Activated B cell treated with CpG ODN at 0.5 μM for 24 hours (primary cell): ENCODE results near the gene TMEM181. TPM values are rescaled to one million over a fixed set of nuclear protein-coding genes. Genes with fewer than 3 reads are reported as not detected.

Experiments
- ATAC-seq: fragments of 200-7000 bp; cut with Tn5 transposase; one replicate; pipeline ENCODE4 v1.10.0; 2021; ENCODE audit warnings: low read depth, mild to moderate bottlenecking, moderate library complexity
- CTCF ChIA-PET: fragments of 350-600 bp; sonication (Branson Sonifier 250); formaldehyde crosslinking; loops from one replicate; lab custom pipeline; 2021; ENCODE audit warnings: antibody characterized with exemption; lab: Charles Lee
- POLR2A ChIA-PET: fragments of 350-600 bp; sonication (Branson Sonifier 250); formaldehyde crosslinking; loops from one replicate; lab custom pipeline; 2021; ENCODE audit warnings: antibody characterized with exemption; lab: Charles Lee
- DNase-seq: peaks from one replicate; pipeline ENCODE4 v3.0.0; 2022
- H3K27ac Mint-ChIP-seq: one replicate; pipeline ENCODE4 v1.8.0; 2020; ENCODE audit warnings: mixed read lengths
- H3K27me3 Mint-ChIP-seq: one replicate; pipeline ENCODE4 v1.8.0; 2021; ENCODE audit warnings: mixed read lengths
- H3K36me3 Mint-ChIP-seq: one replicate; pipeline ENCODE4 v1.8.0; 2021; ENCODE audit warnings: low read depth, mixed read lengths
- H3K4me1 Mint-ChIP-seq: one replicate; pipeline ENCODE4 v1.8.0; 2021; ENCODE audit warnings: mixed read lengths
- H3K4me3 Mint-ChIP-seq: one replicate; pipeline ENCODE4 v1.8.0; 2020; ENCODE audit warnings: mild to moderate bottlenecking, mixed read lengths
- H3K9me3 Mint-ChIP-seq: one replicate; pipeline ENCODE4 v1.8.0; 2020; ENCODE audit warnings: mixed read lengths
- intact Hi-C: fragments of 100-400 bp; cut with micrococcal nuclease; formaldehyde crosslinking; loops from one replicate; pipeline ENCODE4 v1.15.1; 2024
- total RNA-seq: library from RNA; stranded (reverse); gene quantifications from 2 replicates; pipeline ENCODE4 v1.2.3, GENCODE V29; 2022
- TF ChIP-seq, protein P1 (sequence below): fragments of 200-600 bp; IDR thresholded peaks from one replicate; pipeline ENCODE4 v1.8.0; 2022; ENCODE audit warnings: antibody characterized with exemption, mild to moderate bottlenecking

TMEM181 gene
- total RNA-seq, 1 donor from 2014 or later: 8.8 TPM

DNA sequence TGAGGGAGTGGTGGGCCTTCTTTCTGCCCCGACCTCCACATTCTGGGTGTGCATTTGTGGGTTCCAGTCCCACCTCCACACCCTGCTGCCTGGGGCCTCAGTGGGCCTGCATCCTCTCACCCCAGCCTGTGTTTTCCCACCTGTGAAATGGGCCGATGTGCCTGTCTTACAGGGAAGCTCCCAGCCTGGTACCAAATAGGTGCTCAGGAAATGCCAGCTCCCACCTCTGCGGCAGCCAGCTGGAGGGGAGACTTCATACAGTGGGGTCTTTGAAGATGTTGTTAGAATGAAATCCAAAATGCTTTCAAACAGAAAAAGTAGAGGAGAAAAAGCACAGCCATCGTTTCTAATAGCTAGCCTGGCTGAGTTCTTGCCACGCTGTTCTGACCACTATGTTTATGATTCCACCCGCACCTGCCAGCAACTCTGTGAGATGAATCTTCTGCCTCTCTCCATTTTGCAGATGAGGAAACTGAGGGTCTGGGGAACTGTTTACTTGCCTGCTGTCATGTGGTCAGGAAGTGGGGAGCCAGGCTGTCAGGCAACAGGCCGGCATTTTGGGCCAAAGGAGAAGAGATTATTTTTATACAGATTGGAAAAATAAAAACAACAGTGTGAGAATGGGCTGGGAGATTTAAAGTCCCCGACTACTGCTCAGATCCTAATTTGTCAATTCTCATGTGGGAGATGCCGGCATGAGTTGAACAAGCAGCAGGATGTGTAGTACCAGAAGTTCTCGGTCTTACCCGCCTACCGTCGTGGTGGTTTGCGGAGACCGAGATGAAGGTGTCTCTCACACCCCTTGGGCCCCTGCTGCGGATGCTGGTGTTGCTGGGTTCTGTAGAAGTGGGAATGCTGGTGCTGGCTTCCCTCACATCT is 4.6 kb downstream of the TMEM181 start:
- Mint-ChIP-seq H3K36me3 (peaks cover 3% of the 10 kb centered on the region), H3K4me3 (no peak overlapping the region)
- intact Hi-C loops: no loop called here

DNA sequence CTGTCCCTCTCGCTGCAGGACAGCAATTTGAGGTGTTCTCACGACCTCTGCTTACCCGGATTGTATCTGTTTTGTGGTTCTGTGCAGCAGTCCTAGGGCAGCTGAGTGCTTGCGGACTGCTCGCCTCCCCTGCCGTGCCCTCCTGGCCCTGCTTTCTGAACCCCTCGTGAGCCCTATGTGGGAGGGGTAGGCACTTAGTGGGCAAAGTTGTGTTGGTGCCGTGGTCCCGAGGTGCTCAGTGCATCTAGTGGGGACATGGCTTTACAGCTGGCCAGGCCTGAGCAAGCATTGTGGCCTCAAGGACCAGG is 5.2 kb downstream of the TMEM181 start:
- POLR2A ChIA-PET: no interaction called here
- no peak for ATAC-seq
- CTCF ChIA-PET: no interaction called here
- TF ChIP-seq, protein P1, sequence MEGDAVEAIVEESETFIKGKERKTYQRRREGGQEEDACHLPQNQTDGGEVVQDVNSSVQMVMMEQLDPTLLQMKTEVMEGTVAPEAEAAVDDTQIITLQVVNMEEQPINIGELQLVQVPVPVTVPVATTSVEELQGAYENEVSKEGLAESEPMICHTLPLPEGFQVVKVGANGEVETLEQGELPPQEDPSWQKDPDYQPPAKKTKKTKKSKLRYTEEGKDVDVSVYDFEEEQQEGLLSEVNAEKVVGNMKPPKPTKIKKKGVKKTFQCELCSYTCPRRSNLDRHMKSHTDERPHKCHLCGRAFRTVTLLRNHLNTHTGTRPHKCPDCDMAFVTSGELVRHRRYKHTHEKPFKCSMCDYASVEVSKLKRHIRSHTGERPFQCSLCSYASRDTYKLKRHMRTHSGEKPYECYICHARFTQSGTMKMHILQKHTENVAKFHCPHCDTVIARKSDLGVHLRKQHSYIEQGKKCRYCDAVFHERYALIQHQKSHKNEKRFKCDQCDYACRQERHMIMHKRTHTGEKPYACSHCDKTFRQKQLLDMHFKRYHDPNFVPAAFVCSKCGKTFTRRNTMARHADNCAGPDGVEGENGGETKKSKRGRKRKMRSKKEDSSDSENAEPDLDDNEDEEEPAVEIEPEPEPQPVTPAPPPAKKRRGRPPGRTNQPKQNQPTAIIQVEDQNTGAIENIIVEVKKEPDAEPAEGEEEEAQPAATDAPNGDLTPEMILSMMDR: no peak
- peaks cover 3% of the 10 kb centered on the region for H3K36me3 Mint-ChIP-seq
- H3K9me3 Mint-ChIP-seq: no peaks in the 10 kb centered on the region
- H3K4me3 Mint-ChIP-seq: no peak overlapping the region
- DNase-seq: no peak
- H3K4me1 Mint-ChIP-seq: peaks cover 42% of the 10 kb centered on the region
- no peaks in the 10 kb centered on the region for H3K27me3 Mint-ChIP-seq
- no peak overlapping the region for H3K27ac Mint-ChIP-seq
- intact Hi-C loops: no loop called here

More for the DNA sequence above, 4.6 kb downstream of the TMEM181 start:
- H3K27ac Mint-ChIP-seq: no peak overlapping the region
- H3K27me3 Mint-ChIP-seq: no peaks in the 10 kb centered on the region
- CTCF ChIA-PET: interaction anchor here (0.6 kb wide), 1 partner anchor 334 kb away, joined by 3 read pairs; no protein-coding TSS in a partner anchor
- DNase-seq: no peak
- peaks cover 38% of the 10 kb centered on the region for H3K4me1 Mint-ChIP-seq
- TF ChIP-seq, protein P1: no peak
- no peaks in the 10 kb centered on the region for H3K9me3 Mint-ChIP-seq
- POLR2A ChIA-PET: no interaction called here
- ATAC-seq: no peak

DNA sequence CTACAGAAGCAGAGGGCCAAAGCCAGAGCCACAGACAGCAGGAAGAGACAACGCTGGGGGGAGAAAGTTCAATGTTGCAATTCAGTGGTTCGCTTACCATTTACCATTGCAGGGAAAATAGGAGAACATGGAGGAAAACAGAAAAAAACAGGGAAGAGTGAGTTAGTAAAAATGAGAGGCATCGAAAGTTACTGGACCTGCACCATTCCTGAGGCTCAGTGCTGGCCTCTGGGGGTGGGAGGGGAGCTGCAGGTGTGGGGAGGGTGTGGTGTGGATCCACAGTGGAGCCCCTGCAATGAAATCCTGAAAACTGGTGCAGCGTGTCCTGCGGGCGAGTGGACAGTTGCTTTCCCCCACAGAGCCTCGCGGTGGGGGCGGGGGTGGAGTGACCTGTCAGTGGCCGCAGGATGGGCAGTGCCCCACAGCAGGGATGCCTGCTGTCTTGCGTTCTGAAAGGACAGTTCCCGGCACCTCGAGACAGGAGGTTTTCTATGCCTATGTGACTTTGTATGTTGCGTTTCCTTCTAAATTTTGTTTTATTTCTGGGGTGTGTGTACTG is 5.7 kb downstream of the TMEM181 start:
- H3K4me3 Mint-ChIP-seq: no peak overlapping the region
- H3K27ac Mint-ChIP-seq: no peak overlapping the region
- peaks cover 4% of the 10 kb centered on the region for H3K36me3 Mint-ChIP-seq
- peaks cover 44% of the 10 kb centered on the region for H3K4me1 Mint-ChIP-seq
- ChIA-PET POLR2A (no interaction called here), CTCF (no interaction called here)
- ATAC-seq (no peak), DNase-seq (no peak)
- H3K9me3 Mint-ChIP-seq: no peaks in the 10 kb centered on the region
- H3K27me3 Mint-ChIP-seq: no peaks in the 10 kb centered on the region
- intact Hi-C loops: no loop called here
- TF ChIP-seq, protein P1: no peak

DNA sequence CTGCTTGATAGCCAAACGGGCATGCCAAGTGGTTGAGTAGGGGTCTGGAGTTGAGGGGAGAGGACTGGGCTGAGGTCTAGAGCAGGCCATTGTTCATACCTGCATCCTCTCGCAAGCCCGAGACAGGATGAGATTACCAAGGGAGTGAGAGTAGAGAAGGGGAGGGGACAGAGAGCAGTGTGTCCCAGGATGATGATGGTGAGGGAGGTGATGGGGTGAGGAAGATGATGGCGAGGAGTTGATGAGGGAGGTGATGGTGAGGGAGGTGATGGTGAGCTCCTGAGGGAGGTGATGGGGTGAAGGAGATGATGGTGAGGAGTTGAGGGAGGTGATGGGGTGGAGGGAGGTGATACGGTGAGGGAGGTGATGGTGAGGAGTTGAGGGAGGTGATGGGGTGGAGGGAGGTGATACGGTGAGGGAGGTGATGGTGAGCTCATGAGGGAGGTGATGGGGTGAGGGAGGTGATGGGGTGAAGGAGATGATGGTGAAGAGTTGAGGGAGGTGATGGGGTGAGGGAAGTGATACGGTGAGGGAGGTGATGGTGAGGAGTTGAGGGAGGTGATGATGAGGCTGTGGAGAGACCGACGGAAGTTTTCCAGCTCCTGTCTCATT is 6.4 kb downstream of the TMEM181 start:
- intact Hi-C loops: no loop called here

More for the DNA sequence above, 6.4 kb downstream of the TMEM181 start:
- H3K27ac Mint-ChIP-seq: no peak overlapping the region
- ATAC-seq (no peak), DNase-seq (no peak)
- H3K4me3 Mint-ChIP-seq: no peak overlapping the region
- H3K36me3 Mint-ChIP-seq: peaks cover 4% of the 10 kb centered on the region
- H3K9me3 Mint-ChIP-seq: no peaks in the 10 kb centered on the region
- no peaks in the 10 kb centered on the region for H3K27me3 Mint-ChIP-seq
- POLR2A ChIA-PET: no interaction called here
- TF ChIP-seq, protein P1: no peak
- peaks cover 37% of the 10 kb centered on the region for H3K4me1 Mint-ChIP-seq
- CTCF ChIA-PET: no interaction called here
